IMR-90 (cell line): Measurements from ENCODE around the gene PITPNM1.

ENCODE experiments used
- FOS ChIP-seq: fragments of 150-350 bp; IDR thresholded peaks from 2 replicates; pipeline ENCODE4 v1.6.1; 2016; ENCODE audit warnings: low read depth, low read length
- POLR2A ChIP-seq: IDR thresholded peaks from 2 replicates; pipeline ENCODE4 v1.6.1; 2012; ENCODE audit warnings: mild to moderate bottlenecking, low read depth, low read length

DNA sequence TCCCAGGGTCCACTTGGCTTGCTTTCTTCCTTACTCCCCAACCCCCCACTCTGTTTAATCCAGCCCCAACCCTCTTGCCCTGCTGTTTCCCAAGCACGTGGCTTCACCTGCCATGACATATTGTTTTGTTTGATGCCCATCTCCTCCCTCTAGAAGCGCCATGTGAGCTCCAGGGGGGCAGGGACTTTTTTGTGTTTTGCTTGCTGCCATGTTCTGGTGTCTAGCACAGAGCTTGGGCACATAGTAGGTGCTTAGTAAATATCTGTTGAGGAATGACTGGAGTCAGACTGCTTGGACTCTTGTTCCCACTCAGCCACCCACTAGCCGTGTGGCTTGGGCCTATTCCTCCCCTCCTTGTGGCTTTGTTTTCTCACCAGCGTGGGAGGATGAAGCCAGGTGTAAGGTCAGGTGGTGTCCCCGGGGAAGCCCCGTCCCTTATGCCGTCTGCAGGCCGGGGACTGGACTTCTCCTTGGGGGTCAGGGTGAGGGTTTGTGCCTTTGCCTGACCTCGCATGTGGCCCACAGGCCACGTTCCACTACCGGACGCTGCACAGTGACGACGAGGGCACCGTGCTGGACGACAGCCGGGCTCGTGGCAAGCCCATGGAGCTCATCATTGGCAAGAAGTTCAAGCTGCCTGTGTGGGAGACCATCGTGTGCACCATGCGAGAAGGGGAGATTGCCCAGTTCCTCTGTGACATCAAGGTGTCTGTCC is 18.5 kb downstream of the PITPNM1 start:
- no peak for TF ChIP-seq POLR2A
- no peak for TF ChIP-seq FOS
